ENCODE measurements around the gene XAF1.
A peak's percentile ranks its signal among the peaks of the same experiment; 100 is the strongest.
"Not testable (repeated sequence)": the region's sequence is repeated elsewhere in the genome, so short reads cannot be mapped to it uniquely, and the experiment has no call there.

Gene XAF1

DNA sequence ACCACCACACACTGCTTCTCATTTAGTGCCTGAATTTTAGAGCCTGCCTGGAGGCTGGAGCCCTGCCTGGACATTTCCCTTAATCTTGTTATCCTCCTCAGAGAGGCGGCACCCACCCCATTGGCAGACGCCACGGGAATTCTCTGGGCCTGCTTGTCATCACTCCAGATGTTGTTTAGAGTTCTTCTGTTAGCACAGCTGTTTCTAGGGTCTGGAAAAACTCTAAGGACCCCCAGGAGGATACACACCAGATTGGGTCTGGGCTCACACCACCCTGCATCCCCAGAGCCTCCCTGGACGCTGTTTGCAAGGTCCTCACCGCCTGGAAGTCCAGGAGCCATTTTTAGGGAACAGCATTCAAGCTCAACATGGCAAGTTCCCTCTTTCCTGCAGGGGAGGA lies 565 bp upstream of the XAF1 start:
- no peak for DNase-seq

DNA sequence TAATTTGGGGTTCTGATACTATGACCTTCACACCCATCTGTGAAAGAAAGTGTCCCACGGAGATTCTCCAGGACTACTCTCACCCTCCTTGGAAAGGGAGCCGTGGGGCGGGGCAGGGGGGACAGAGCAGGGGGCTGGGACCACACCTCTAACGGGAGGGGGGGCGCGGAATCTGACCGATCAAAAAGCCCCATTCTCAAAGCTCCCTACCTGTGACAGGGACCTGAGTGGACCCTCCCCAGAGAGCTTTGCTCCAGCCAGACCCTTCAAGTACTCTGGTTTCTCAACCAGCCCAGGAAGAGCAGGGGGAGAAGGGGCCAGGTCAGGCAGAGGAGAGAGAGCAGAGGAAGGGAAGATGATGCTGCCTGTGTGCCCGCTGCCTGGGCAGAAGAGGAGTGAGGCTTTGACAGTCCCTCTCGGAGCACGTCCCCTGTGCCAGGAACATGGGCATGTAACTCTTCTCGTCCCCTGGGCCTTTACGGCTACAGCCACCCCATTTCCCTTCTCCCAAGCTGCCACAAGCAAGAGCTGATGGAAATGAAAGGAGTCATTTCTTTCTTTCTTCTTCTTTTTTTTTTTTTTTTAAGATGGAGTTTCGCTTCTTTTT lies 682 bp downstream of the XAF1 start:
- peak; percentile 26 for DNase-seq

DNA sequence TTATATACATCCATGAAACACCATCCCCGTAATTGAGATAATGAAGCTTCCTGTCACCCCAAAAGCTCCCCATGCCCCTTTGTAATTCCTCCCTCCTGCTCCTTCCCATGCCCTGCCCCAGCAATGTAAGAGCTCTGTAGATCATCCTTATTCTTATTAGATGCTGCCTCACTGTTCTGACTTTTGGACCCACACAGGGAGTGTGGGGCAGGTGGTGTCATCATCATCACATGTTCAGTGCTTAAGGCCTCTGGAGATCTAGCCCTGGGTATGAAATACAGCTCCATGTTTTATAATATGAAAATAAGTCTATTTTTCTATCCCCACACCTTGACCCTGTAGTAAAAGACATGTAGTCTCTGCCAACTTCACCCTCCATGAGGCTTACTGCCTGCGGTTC lies 1.9 kb downstream of the XAF1 start:
- no peak for DNase-seq

DNA sequence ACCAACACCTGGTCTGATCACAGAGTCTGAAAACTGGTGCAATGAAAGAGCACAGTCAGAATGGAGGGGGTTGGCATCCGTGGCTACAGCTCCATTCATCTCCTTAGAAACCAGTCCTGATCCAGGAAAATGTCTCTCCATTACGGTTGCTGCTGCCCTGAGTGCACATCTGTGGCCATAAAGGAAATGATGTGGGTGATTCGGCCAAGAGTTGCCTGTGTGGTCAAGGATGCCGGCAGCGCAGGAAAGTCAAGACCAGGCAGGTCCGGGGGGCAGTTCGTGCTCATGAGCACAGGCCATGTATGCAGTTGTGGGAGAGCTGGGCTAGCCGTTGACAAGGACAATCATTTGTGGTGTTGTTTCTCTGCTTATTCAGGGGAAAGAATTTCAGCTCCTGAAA lies 5.9 kb downstream of the XAF1 start:
- no peak for DNase-seq

DNA sequence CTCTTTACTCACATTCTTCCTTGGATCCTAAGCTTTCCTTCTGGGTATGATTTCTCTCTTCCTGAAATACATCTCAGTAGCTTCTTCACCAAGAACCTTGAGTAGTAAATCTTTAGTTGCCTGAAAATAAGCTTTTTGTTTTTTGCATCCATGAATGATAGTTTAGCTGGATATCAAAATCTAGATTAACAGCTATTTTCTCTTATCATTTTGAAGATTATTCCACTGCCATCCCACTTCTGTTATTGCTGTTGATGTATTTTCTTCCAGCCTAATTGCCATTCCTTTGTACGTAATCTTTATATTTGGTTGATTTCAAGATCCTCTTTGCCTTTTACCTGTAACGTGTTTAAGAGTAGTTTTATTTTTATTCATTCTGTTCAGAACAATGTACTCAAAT lies 12.6 kb downstream of the XAF1 start:
- DNase-seq, result no peak

DNA sequence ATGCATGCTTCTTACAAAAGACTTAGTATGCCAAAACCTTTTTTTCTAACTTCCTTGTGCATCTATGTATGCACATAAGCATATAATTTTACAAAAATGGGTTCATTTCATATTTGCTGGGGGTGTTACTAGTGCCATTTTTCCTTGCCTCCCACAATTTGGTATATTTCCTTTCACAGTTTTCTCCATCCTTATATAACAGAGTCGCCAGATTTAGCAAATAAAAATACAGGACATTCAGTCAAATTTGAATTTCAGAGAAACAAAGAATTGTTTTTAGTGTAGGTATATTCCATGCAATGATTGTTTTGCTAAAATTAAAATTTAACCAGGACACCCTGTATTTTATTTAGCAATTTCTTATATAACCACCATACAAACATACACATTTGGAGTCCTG lies 16.2 kb downstream of the XAF1 start:
- DNase-seq, result no peak

DNA sequence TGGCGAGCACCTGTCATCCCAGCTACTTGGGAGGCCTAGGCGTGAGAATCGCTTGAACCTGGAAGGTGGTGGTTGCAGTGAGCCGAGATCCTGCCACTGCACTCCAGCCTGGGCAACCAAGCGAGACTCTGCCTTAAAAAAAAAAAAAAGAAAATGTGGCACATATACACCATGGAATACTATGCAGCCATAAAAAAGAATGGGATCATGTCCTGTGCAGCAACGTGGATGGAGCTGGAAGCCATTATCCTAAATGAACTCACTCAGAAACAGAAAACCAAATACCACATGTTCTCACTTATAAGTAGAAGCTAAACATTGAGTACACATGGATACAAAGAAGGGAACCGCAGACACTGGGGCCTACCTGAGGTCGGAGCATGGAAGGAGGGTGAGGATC lies 19.1 kb downstream of the XAF1 start:
- not testable (repeated sequence) for DNase-seq

DNA sequence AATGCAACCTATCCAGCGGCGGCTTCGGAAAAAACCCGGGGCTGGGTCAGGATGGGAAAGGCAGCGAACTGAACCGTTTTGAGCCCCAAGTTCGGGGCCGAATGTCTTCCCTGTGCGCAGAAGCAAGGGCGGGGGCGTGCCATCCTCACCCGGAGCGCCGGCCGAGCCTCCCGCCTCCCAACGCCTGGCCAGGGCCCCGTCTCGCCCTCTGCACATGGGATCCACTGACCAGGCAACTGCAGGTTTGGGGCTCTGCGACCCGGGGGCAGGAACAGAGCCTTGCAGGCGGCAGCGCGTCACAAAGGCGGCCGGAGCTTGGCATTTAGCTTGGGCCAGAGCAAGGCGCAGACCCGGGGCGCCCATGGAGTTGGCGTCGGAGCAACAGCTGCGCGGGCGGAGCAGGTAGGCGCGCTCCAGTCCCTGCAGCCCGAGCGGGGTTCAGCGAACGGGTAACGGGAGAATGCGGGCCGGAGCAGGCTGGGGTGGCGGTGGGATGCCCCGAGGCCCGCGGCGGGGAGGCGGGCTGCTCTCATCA lies 20.1 kb downstream of the XAF1 start, which contains the start of gene FBXO39:
FBXO39 (plus strand) TSS at position 345 of the 535 bp plus-strand sequence. CDS start 3,654 bp downstream, outside the sequence.
- DNase-seq, result no peak

DNA sequence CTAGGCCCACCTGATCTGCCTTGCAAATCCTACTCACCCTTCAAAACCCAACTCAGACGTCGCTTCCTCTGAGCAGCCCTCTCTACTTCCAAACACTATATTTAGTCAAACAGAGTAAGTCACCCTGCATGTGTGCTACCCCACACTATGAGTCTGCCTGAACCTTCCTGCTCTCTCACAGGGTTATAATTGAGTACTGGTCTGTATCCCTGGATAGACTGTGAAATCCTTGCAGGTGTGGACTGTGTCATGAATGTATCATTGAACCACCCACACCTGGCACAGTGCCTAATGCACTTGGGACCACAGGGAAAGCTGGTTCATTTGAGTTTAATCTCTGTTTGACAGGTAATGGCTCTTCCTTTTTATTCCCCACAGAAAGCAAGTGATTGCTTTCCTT lies 23.6 kb downstream of the XAF1 start:
- no peak for DNase-seq

DNA sequence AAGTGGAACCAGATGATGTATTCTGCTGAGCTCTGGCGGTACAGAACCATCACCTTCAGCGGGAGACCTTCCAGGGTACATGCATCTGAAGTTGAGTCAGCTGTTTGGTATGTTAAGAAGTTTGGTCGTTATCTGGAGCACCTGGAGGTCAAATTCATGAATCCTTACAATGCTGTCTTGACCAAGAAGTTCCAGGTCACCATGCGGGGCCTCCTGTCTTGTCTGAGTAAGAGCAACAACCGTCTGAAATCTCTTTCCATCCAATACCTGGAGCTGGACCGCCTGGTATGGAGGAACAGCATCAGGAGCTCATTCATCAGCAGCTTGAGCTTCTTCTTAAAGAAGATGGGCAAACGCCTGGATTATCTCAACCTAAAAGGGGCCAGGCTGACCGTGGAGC lies 24.2 kb downstream of the XAF1 start:
- DNase-seq, result no peak

DNA sequence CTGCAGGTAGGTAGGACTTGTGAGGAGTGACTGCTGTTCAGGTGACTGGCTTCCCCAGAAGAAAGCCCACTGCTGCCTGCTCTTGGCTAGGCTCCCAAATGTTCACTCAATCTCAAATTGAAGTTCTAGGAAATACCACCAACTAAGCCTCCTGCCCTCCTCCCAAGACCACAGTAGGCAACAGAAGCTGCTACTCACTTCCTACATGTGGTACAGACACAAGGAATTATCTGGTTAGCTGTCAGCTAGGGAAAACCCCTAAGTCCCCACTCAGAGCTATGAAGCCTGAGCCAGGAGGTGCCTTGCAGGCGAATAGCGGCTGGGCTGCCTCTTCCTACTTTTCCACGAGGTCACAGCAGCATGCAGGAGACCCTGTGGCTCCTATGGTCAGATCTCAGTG lies 25.0 kb downstream of the XAF1 start:
- DNase-seq, result no peak

DNA sequence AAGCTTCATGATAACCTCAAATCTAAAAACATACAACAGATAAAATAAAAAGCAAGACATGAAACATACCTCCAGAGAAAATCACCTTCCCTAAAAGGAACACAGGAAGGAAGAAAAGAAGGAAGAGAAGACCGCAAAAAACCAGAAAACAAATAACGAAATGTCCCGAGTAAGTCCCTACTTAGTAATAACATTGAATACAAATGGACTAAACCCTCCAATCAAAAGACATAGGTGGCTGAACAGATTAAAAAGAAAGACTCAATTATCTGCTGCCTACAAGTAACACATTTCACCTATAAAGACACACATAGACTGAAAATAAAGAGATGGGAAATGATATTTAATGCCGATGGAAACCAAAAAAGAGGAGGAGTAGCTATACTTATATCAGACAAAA lies 26.4 kb downstream of the XAF1 start:
- DNase-seq, result no peak

DNA sequence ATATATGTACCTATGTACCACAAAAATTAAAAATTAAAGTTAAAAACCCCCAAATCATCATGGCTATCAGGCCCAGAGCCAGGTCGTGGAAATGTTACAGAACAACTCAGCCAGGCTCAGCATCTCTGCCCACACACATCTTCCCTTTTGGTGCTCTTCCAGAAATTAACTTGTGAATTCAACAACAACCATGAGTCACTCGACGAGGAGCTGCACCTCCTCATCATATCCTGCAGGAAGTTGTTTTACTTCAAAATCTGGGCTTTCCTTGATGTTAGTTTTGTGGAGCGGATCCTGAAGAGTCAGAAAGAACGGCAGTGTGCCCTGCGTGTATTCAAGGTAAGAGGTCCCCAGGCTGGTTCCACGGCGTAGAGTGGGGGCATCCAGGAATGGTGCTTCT lies 30.8 kb downstream of the XAF1 start:
- DNase-seq, result no peak

DNA sequence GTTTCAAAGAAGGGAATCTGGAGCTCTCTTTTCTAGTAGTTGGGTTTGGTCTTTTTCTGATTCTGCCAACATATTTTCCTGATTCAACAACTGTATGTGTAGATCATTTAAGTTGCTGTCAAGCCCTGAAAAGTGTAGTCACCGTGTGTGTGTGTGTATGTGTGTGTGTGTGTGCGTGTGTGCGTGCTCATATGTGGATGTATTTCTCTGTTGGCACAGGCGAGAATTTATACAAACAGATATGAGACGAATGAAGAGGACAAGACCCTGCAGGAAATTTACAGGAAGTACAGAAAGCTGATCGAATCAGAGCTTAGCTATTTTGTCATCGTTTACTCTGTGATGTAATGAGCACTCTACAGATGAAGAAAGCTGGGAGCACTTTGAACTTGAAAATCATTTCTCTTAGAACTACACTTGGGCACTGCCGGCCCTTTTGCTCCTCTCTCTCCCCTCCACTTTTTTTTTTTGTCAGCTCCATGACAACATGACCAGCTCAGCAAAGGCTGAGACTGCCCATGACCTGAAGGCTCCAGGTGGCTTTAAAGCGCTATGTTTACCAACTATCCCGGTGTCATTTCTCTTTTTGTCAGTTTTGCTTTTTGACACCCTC lies 31.3 kb downstream of the XAF1 start:
- DNase-seq, result no peak

DNA sequence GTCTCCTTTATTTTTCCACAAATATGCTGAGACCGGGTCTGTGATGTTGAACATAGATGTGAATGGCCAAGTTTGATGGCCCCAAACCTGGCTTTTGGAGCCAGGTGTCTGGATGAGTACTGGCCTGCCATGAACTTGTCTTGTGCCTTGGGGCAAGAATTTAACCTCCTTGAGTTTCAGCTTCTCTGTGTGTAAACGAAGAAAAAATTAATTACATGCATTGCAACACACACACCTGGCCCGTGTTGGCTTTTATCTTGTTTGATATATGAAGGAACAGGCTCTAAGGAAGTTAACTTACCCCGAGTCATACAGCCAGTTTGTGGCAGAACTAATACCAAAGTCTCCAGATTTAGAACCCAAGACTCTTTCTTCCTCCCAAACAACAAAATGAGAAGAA lies 33.3 kb downstream of the XAF1 start:
- DNase-seq, result no peak

DNA sequence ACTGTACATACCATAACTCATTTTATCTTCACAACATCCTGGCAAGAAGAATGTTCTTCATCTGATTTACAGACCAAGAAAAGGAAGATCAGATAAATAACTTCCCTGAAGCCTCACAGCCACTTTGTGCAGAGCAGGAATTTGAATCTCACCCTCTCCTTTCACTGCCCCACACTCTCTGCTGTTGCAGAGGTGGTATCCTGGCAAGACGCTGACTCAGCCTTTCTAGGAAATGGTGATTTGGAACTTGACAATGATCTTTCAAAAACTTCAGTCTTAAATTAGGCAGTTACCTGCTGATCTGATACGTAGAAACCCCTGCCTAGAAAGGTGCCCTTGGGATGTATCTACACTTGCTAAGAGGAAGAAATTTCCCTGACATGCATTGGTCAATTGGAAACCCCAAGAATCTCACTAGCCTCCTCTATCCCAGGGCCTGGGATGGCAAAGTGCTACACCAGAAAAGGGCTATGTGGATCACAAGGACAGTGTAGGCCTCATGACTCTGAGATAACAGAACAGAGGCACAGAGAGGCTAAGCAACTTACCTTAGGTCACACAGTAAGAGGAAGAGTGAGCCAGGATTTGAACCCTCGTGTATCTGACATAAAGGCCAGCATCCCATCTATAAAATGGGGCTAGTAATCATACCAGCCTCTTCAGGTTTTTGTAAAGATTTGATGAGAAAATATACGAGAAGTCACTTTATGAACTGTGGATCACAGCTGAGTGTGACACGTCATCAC lies 38.1 kb downstream of the XAF1 start:
- no peak for DNase-seq

DNA sequence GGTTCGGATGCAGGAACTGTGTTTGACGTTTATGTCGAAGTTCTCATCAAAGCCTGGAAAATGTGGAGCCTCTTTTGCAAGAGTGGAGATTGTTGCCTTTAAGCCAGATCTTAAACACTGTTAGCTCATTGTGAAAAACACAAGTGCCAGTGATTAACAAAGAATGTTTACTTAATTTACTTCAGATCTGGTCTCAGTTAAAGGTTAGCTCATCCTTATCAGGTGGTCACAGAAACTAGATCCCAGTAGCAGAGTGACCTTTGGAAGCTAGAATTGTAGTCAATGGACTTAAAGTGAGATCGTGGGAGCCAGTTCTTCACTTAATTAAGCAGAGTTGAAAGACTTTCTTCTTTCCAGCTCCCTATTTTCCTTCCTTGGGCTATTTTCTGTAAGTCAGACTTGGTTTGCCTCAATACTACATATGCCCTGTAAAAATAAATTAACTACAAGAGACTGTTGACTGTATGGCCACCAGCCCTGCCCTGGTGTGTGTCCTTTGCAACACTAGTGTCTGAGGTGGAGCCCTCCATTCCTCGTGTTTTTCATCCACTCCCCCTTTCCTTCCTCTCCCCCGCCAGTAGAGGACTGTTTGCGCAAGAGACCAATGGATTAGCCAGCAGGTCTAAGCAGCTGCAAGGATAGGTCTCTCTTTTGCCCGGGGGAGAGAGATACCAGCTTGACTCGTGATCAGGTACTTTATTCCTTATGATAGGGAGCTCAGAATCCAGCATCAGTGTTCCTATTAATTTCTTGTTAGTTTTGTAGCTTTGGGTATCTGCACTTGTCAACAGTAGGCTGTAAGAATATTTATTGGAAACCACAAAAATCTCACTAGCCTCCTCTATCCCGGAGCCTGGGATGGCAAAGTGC lies 40.4 kb downstream of the XAF1 start:
- DNase-seq, result no peak

DNA sequence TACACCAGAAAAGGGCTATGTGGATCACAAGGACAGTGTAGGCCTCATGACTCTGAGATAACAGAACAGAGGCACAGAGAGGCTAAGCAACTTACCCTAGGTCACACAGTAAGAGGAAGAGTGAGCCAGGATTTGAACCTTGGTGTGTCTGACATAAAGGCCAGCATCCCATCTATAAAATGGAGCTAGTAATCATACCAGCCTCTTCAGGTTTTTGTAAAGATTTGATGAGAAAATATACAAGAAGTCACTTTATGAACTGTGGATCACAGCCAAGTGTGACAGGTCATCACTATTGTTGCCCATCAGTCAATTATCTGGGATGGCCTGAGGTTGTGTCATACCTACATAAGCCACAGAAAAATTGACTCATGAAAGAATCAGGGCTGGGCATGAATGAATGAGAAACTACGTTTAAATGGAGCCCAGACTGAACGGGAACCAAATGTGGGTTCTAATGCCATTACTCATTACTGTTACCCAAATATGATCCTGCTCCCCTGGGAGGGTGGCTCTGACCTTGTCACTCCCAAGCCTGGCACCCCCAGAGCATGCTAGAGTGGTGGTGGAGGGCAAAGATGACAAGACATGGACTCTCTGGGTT lies 41.1 kb downstream of the XAF1 start:
- no peak for DNase-seq

DNA sequence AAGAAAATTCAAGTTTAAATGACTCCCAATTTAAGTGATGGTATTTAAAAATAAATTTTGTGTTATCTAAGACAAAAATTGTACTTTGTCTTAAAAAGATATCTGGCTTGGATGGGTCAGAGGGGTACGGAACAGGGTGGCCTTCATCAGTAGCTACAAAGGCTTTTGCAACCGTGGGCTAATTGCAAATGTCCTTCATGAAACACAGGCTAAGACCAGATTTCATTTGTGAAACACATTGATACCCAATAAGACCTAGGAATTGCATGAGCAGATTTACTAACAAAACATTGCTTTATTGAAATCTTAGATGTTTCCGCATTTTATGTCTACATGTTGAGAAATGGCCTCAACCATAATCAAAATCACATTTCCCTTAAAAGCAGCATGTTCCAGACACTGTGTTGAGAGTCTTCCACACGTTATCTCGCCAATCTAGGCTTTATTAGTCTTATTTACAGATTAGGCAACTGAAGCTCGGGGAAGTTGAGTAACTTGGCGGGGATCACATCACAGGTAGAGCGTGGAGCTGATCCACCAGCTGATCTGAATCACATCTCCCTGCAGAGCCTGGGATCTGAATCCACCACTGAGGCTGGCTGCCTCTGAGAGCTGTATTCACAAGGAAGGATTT lies 42.0 kb downstream of the XAF1 start:
- no peak for DNase-seq

DNA sequence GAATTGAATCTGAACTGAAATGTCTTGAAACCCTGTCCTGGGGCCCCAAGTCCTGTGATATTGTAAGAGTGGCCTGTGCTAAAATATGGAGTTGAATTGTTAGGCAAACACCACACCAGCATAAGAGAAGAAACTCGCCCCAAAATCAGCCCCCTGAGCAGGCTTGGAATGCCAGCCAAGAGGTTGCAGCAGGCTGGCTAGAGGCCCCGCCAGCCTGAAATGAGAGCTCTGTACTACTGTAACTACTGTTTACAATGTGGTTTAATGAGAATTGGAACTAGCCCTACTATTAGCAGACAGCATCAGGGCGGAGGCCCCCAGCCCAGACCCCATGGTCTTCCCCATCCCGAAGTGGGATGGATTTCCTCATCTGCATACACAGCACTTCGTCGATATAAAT lies 43.9 kb downstream of the XAF1 start:
- DNase-seq, result no peak

DNA sequence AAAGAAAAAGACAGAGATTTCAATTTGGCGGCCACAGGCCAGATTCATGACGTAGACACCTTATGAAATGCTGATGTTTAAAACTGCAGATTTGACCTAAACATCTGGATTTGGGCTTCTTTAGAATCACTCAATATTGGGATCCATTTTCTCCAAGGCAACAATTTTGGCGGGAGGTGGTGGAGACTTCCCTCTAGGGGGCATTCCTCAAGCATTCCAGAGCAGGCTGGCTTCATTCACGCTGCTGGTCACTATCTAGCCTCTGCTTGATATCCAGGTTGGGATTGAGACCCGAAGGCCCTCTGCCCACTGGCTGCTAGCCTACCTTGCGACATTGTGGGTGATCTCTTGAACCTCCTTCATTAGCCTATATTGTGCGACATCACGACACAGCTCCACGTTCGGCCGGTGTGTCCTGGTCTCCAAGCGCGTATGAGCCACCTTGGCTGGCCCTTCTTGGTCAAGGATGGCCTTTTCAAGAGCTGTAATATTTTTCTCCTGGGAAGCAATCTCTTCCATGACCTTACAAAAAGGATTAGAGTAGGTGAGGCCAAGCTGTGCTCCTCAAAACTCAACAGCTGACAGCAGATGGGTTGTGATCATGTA lies 44.7 kb downstream of the XAF1 start:
- DNase-seq, result peak; percentile 50

DNA sequence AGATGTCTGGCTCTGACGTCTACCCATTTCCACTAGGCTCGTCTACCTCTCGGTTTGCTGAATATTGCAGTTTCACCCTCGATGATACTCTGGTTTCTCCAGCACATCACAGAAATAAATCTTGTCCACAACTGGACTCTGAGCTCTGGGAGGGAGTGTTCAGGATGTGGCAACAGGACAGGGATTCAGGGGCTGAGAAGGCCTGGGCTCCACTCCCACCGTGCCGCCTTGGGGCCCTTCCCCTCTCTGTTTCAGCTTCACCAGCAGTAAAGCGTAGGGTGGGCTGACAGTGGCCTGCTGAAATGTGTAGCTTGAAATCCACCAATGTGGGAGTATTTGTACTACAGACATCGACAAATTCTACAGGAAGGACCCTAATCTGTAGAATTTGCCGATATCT lies 55.7 kb downstream of the XAF1 start:
- DNase-seq, result no peak
